Keratinocyte (primary cell): ENCODE measurements around the gene SAMHD1. TPM values are rescaled to one million over a fixed set of nuclear protein-coding genes. Genes with fewer than 3 reads are reported as not detected.

Experiments
- DNase-seq: peaks from one replicate; pipeline ENCODE4 v3.0.0-alpha.2; 2011; ENCODE audit warnings: low read depth, missing footprints, low spot score
- FAIRE-seq: peaks from 2 replicates; lab custom pipeline; 2011; peaks lifted over from hg19 to GRCh38; lab: Jason Lieb, UNC
- H2AFZ ChIP-seq: 2 replicates; pipeline ENCODE4 v1.6.0; 2012; ENCODE audit warnings: low read length, control low read depth, inconsistent platforms; ENCODE audit not compliant: control insufficient read depth
- H3K27ac ChIP-seq: 2 replicates; pipeline ENCODE4 v1.5.1; 2011; ENCODE audit warnings: low read length; ENCODE audit not compliant: control insufficient read depth, insufficient read depth
- H3K27me3 ChIP-seq: 3 replicates; pipeline ENCODE4 v1.6.0; 2011; ENCODE audit warnings: low read length; ENCODE audit not compliant: control insufficient read depth, insufficient read depth; ENCODE audit errors: extremely low read depth
- H3K36me3 ChIP-seq, 2 experiments: 2 replicates in 1 of 2; 3 replicates in 1 of 2; pipeline ENCODE4 v1.5.1; 2011; ENCODE audit warnings: low read length in 2 of 2, mild to moderate bottlenecking in 1 of 2; ENCODE audit not compliant: control insufficient read depth in 2 of 2, insufficient read depth in 2 of 2; ENCODE audit errors: extremely low read depth in 1 of 2
- H3K4me1 ChIP-seq: 3 replicates; pipeline ENCODE4 v1.5.1; 2011; ENCODE audit warnings: low read length; ENCODE audit not compliant: control insufficient read depth, insufficient read depth; ENCODE audit errors: extremely low read depth
- H3K4me2 ChIP-seq: 3 replicates; pipeline ENCODE4 v1.6.0; 2011; ENCODE audit warnings: low read depth, low read length; ENCODE audit not compliant: control insufficient read depth, insufficient read depth; ENCODE audit errors: extremely low read depth
- H3K4me3 ChIP-seq, 3 experiments: fragments of 200-600 bp in 1 of 3; sonication (generic) in 1 of 3; 2 replicates in 2 of 3; 3 replicates in 1 of 3; pipeline ENCODE4 v1.5.1; 2011 to 2016; ENCODE audit warnings: low read length in 3 of 3, mild to moderate bottlenecking in 3 of 3, control low read depth in 2 of 3, inconsistent platforms in 1 of 3, low read depth in 1 of 3, mixed read lengths in 1 of 3, mixed run types in 1 of 3, moderate library complexity in 1 of 3; ENCODE audit not compliant: control insufficient read depth in 2 of 3, insufficient read depth in 2 of 3; ENCODE audit errors: extremely low read depth in 1 of 3
- H3K79me2 ChIP-seq: 2 replicates; pipeline ENCODE4 v1.6.0; 2012; ENCODE audit warnings: low read length; ENCODE audit not compliant: control insufficient read depth, insufficient read depth
- H3K9ac ChIP-seq: 3 replicates; pipeline ENCODE4 v1.6.0; 2011; ENCODE audit warnings: low read length; ENCODE audit not compliant: control insufficient read depth, insufficient read depth; ENCODE audit errors: extremely low read depth
- H3K9me1 ChIP-seq: 3 replicates; pipeline ENCODE4 v1.6.0; 2011; ENCODE audit warnings: low read length; ENCODE audit not compliant: control insufficient read depth, insufficient read depth; ENCODE audit errors: extremely low read depth
- H3K9me3 ChIP-seq: 2 replicates; pipeline ENCODE4 v1.5.1; 2012; ENCODE audit warnings: low read depth, low read length; ENCODE audit not compliant: control insufficient read depth
- H4K20me1 ChIP-seq: 3 replicates; pipeline ENCODE4 v1.6.0; 2011; ENCODE audit warnings: low read length; ENCODE audit not compliant: control insufficient read depth, insufficient read depth; ENCODE audit errors: extremely low read depth
- EZH2 ChIP-seq: IDR thresholded peaks from one replicate; pipeline ENCODE4 v1.6.1; 2012; ENCODE audit warnings: inconsistent platforms, mild to moderate bottlenecking, low read length, moderate library complexity
- dilution Hi-C: fragments of 300-500 bp; cut with MboI; formaldehyde crosslinking; loops from one replicate; pipeline ENCODE4 v1.7.0; 2020; ENCODE audit warnings: low sequenced_read_pairs; ENCODE audit not compliant: extremely low pct_ligation_motif_present
- polyA plus RNA-seq, 5 experiments: library from polyadenylated mRNA; depleted of rRNA in 3 of 5; stranded (reverse) in 3 of 5; stranded (forward) in 1 of 5; unstranded in 1 of 5; fragments of >200 nt; gene quantifications; 1 replicate in 1 of 5; 2 replicates in 3 of 5; 3 replicates in 1 of 5; pipeline versions ENCODE4 v1.2.1 to v1.2.3, GENCODE V29; 2011 to 2012; ENCODE audit warnings: missing spikeins in 2 of 5, low read depth in 1 of 5, low replicate concordance in 1 of 5
- TF ChIP-seq, protein P1 (sequence below), 3 experiments: IDR thresholded peaks in 1 of 3; conservative IDR thresholded peaks in 1 of 3; optimal IDR thresholded peaks in 1 of 3; 2 replicates in 2 of 3; 3 replicates in 1 of 3; pipeline versions ENCODE3 to v1.5.1; 2011; ENCODE audit warnings: low read length in 3 of 3, mild to moderate bottlenecking in 3 of 3, moderate library complexity in 2 of 3, control low read depth in 1 of 3, inconsistent platforms in 1 of 3; ENCODE audit not compliant: insufficient read depth in 2 of 3; ENCODE audit errors: extremely low read depth in 1 of 3

Gene SAMHD1
- polyA plus RNA-seq, 1 donor (not counting 4 experiments of a cell fraction or from before 2014, with no cell fraction given) = 26.5 TPM

DNA sequence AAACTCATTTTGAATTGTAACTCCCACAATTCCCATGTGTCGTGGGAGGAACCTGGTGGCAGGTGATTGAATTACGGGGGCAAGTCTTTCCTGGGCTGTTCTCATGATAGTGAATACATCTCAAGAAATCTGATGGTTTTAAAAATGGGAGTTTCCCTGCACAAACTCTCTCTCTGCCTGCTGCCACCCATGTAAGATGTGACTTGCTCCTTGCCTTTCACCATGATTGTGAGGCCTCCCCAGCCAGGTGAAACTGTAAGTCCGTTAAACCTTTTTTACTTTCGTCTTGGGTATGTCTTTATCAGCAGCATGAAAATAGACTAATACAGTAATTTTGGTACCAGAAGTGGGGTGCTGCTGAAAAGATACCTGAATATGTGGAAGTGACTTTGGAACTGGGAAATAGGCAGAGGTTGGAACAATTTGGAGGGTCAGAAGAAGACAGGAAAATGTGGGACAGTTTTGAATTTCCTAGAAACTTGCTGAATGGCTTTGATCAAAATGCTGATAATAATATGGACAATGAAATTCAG lies 41.4 kb upstream of the SAMHD1 start:
- H2AFZ ChIP-seq = no peak overlapping the region
- no peaks in the 10 kb centered on the region for H3K36me3 ChIP-seq
- dilution Hi-C loops = no loop called here
- H3K27me3 ChIP-seq = no peaks in the 10 kb centered on the region
- TF ChIP-seq EZH2 = no peak
- TF ChIP-seq, protein P1, sequence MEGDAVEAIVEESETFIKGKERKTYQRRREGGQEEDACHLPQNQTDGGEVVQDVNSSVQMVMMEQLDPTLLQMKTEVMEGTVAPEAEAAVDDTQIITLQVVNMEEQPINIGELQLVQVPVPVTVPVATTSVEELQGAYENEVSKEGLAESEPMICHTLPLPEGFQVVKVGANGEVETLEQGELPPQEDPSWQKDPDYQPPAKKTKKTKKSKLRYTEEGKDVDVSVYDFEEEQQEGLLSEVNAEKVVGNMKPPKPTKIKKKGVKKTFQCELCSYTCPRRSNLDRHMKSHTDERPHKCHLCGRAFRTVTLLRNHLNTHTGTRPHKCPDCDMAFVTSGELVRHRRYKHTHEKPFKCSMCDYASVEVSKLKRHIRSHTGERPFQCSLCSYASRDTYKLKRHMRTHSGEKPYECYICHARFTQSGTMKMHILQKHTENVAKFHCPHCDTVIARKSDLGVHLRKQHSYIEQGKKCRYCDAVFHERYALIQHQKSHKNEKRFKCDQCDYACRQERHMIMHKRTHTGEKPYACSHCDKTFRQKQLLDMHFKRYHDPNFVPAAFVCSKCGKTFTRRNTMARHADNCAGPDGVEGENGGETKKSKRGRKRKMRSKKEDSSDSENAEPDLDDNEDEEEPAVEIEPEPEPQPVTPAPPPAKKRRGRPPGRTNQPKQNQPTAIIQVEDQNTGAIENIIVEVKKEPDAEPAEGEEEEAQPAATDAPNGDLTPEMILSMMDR (optimal IDR thresholded peaks at IDR 0.05 in 1 of 3, IDR thresholded peaks at IDR 0.05 in 1 of 3, conservative IDR thresholded peaks at IDR 0.05 in 1 of 3; ENCODE audit: extremely low read depth in 1 of 3, insufficient read depth in 2 of 3, low read length in 3 of 3) = no peak
- H3K9me3 ChIP-seq = no peaks in the 10 kb centered on the region
- peaks cover 7% of the 10 kb centered on the region for H3K4me1 ChIP-seq
- H4K20me1 ChIP-seq = no peaks in the 10 kb centered on the region
- no peak overlapping the region for H3K4me3 ChIP-seq
- H3K79me2 ChIP-seq = no peaks in the 10 kb centered on the region
- H3K27ac ChIP-seq = no peak overlapping the region
- no peaks in the 10 kb centered on the region for H3K9me1 ChIP-seq
- FAIRE-seq (no peak), DNase-seq (no peak)
- no peak overlapping the region for H3K9ac ChIP-seq
- no peak overlapping the region for H3K4me2 ChIP-seq

DNA sequence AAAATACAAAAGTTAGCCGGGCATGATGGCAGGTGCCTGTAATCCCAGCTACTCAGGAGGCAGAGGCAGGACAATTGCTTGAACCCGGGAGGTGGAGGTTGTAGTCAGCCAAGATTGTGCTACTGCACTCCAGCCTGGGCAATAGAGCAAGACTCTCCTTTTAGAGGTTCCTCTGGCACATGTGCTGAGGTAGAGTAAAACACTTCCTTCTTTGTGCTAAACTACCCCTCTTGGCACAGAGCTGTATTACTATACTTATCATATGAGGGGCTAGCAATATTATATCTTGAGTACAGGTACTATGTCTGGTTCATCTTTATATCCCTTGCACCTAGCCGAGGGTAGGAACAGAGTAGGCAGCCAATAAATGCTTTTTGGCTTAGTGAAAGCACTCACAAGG lies 40.2 kb upstream of the SAMHD1 start:
- no peaks in the 10 kb centered on the region for H3K9me1 ChIP-seq
- no peak overlapping the region for H2AFZ ChIP-seq
- no peaks in the 10 kb centered on the region for H3K36me3 ChIP-seq
- H3K4me1 ChIP-seq = peaks cover 7% of the 10 kb centered on the region
- no peak for TF ChIP-seq EZH2
- TF ChIP-seq, protein P1 (optimal IDR thresholded peaks at IDR 0.05 in 1 of 3, IDR thresholded peaks at IDR 0.05 in 1 of 3, conservative IDR thresholded peaks at IDR 0.05 in 1 of 3; ENCODE audit: extremely low read depth in 1 of 3, insufficient read depth in 2 of 3, low read length in 3 of 3) = no peak
- no peaks in the 10 kb centered on the region for H3K9me3 ChIP-seq
- DNase-seq (no peak), FAIRE-seq (no peak)
- dilution Hi-C loops = no loop called here
- no peaks in the 10 kb centered on the region for H4K20me1 ChIP-seq
- no peak overlapping the region for H3K27ac ChIP-seq
- no peak overlapping the region for H3K4me3 ChIP-seq
- no peak overlapping the region for H3K4me2 ChIP-seq
- no peaks in the 10 kb centered on the region for H3K27me3 ChIP-seq
- H3K79me2 ChIP-seq = no peaks in the 10 kb centered on the region
- H3K9ac ChIP-seq = no peak overlapping the region
